H1 (cell line): ENCODE data around the gene RAB25. TPM values are rescaled to one million over a fixed set of nuclear protein-coding genes. Genes with fewer than 3 reads are reported as not detected.

ENCODE experiments used
- CTCF ChIA-PET: fragments of 300-600 bp; sonication (Branson Sonifier 250); formaldehyde crosslinking; loops from one replicate; lab custom pipeline; 2021; ENCODE audit not compliant: partially characterized antibody; lab: Charles Lee
- POLR2A ChIA-PET: fragments of 300-600 bp; sonication (Branson Sonifier 250); formaldehyde crosslinking; loops from one replicate; lab custom pipeline; 2021; ENCODE audit warnings: inconsistent platforms; ENCODE audit not compliant: partially characterized antibody; lab: Charles Lee
- DNase-seq, 2 experiments: peaks; one replicate each; pipeline versions ENCODE4 v3.0.0 to v3.0.0-alpha.2; 2010 to 2022; ENCODE audit warnings: low spot score in 2 of 2, low read depth in 1 of 2, mixed read lengths in 1 of 2
- FAIRE-seq: peaks from 2 replicates; lab custom pipeline; 2011; peaks lifted over from hg19 to GRCh38; lab: Jason Lieb, UNC
- H2AFZ ChIP-seq: 2 replicates; pipeline ENCODE4 v1.8.1; 2012; ENCODE audit warnings: low read length, inconsistent platforms
- H2AK5ac ChIP-seq: 2 replicates; pipeline ENCODE4 v1.6.1; 2013; ENCODE audit warnings: low read depth, low read length
- H2BK120ac ChIP-seq: replicated peaks from 2 replicates; pipeline ENCODE3; 2013; ENCODE audit warnings: low read depth, low read length, inconsistent platforms
- H2BK12ac ChIP-seq: 2 replicates; pipeline ENCODE4 v1.6.1; 2013; ENCODE audit warnings: low read depth, low read length
- H2BK15ac ChIP-seq: 2 replicates; pipeline ENCODE4 v1.6.1; 2013; ENCODE audit warnings: low read length
- H2BK20ac ChIP-seq: 2 replicates; pipeline ENCODE4 v1.6.1; 2013; ENCODE audit warnings: low read length
- H2BK5ac ChIP-seq: 2 replicates; pipeline ENCODE4 v1.6.1; 2013; ENCODE audit warnings: low read depth, low read length
- H3K14ac ChIP-seq: 2 replicates; pipeline ENCODE4 v1.6.1; 2013; ENCODE audit warnings: inconsistent platforms; ENCODE audit not compliant: insufficient read length
- H3K18ac ChIP-seq: 2 replicates; pipeline ENCODE4 v1.6.1; 2013; ENCODE audit warnings: low read length; ENCODE audit errors: extremely low read depth
- H3K23ac ChIP-seq: 2 replicates; pipeline ENCODE4 v1.6.1; 2013; ENCODE audit warnings: inconsistent platforms; ENCODE audit not compliant: insufficient read length
- H3K23me2 ChIP-seq: 2 replicates; pipeline ENCODE4 v1.6.1; 2013; ENCODE audit warnings: low read depth, low read length
- H3K27ac ChIP-seq: 2 replicates; pipeline ENCODE4 v1.6.1; 2011; ENCODE audit warnings: low read depth, low read length, inconsistent platforms
- H3K27me3 ChIP-seq, 4 experiments: replicated peaks in 1 of 4; 1 replicate in 1 of 4; 2 replicates in 3 of 4; pipeline versions ENCODE4 v1.6.1 to v1.8.1; 2011 to 2013; ENCODE audit warnings: low read length in 3 of 4, mild to moderate bottlenecking in 3 of 4, inconsistent platforms in 2 of 4, mixed read lengths in 2 of 4, moderate library complexity in 1 of 4; ENCODE audit not compliant: control insufficient read depth in 3 of 4, insufficient read depth in 3 of 4; ENCODE audit errors: extremely low read depth in 1 of 4
- H3K36me3 ChIP-seq, 4 experiments: 2 replicates each; pipeline versions ENCODE4 v1.6.1 to v1.8.1; 2011 to 2013; ENCODE audit warnings: mild to moderate bottlenecking in 4 of 4, low read length in 3 of 4, moderate library complexity in 2 of 4, control low read depth in 1 of 4, inconsistent platforms in 1 of 4; ENCODE audit not compliant: insufficient read depth in 4 of 4, control insufficient read depth in 2 of 4
- H3K4ac ChIP-seq: replicated peaks from 2 replicates; pipeline ENCODE3; 2013; ENCODE audit warnings: low read length, low read depth, mixed read lengths, inconsistent platforms; ENCODE audit not compliant: insufficient read length
- H3K4me1 ChIP-seq, 4 experiments: replicated peaks in 1 of 4; 1 replicate in 1 of 4; 2 replicates in 3 of 4; pipeline versions ENCODE4 v1.6.1 to v1.8.1; 2011 to 2013; ENCODE audit warnings: low read length in 3 of 4, inconsistent platforms in 2 of 4, mixed read lengths in 1 of 4; ENCODE audit not compliant: insufficient read depth in 4 of 4, control insufficient read depth in 3 of 4
- H3K4me2 ChIP-seq, 2 experiments: 2 replicates each; pipeline versions ENCODE4 v1.6.1 to v1.8.1; 2011 to 2013; ENCODE audit warnings: low read depth in 2 of 2, low read length in 2 of 2, control low read depth in 1 of 2, inconsistent platforms in 1 of 2, mild to moderate bottlenecking in 1 of 2; ENCODE audit not compliant: insufficient read depth in 1 of 2
- H3K4me3 ChIP-seq, 4 experiments: fragments of 200-600, 300-600 bp in 1 of 4; sonication (generic), shearing (Covaris generic), sonication (Bioruptor Twin) in 1 of 4; 2 replicates each; pipeline versions ENCODE4 v1.5.1 to v1.8.1; 2011 to 2016; ENCODE audit warnings: low read length in 4 of 4, low read depth in 3 of 4, control low read depth in 2 of 4, inconsistent platforms in 2 of 4, mild to moderate bottlenecking in 2 of 4, mixed read lengths in 1 of 4, moderate library complexity in 1 of 4; ENCODE audit not compliant: insufficient read depth in 2 of 4; ENCODE audit errors: extremely low read depth in 1 of 4
- H3K56ac ChIP-seq: replicated peaks from 2 replicates; pipeline ENCODE3; 2013; ENCODE audit warnings: low read depth, mild to moderate bottlenecking, mixed read lengths, low read length, inconsistent platforms; ENCODE audit not compliant: insufficient read length
- H3K79me1 ChIP-seq: 2 replicates; pipeline ENCODE4 v1.6.1; 2013; ENCODE audit warnings: low read depth, low read length, control low read depth
- H3K79me2 ChIP-seq, 2 experiments: 2 replicates each; pipeline versions ENCODE4 v1.6.1 to v1.8.1; 2012 to 2013; ENCODE audit warnings: low read length in 2 of 2, mild to moderate bottlenecking in 2 of 2, inconsistent platforms in 1 of 2; ENCODE audit not compliant: insufficient read depth in 2 of 2, control insufficient read depth in 1 of 2
- H3K9ac ChIP-seq, 4 experiments: replicated peaks in 1 of 4; 1 replicate in 1 of 4; 2 replicates in 3 of 4; pipeline versions ENCODE4 v1.6.1 to v1.8.1; 2011 to 2013; ENCODE audit warnings: low read depth in 3 of 4, low read length in 3 of 4, control low read depth in 2 of 4, mild to moderate bottlenecking in 2 of 4, moderate library complexity in 2 of 4, inconsistent platforms in 1 of 4; ENCODE audit errors: extremely low read depth in 1 of 4
- H3K9me3 ChIP-seq, 2 experiments: 2 replicates each; pipeline versions ENCODE4 v1.6.1 to v1.8.1; 2012 to 2013; ENCODE audit warnings: mild to moderate bottlenecking in 2 of 2, moderate library complexity in 2 of 2, control low read depth in 1 of 2, inconsistent platforms in 1 of 2, low read depth in 1 of 2, low read length in 1 of 2, mixed read lengths in 1 of 2; ENCODE audit not compliant: insufficient read depth in 2 of 2
- H4K20me1 ChIP-seq, 2 experiments: replicated peaks in 1 of 2; 2 replicates each; pipeline versions ENCODE3 to v1.8.1; 2011 to 2013; ENCODE audit warnings: inconsistent platforms in 2 of 2, low read length in 2 of 2, mild to moderate bottlenecking in 1 of 2; ENCODE audit not compliant: insufficient read depth in 2 of 2, control insufficient read depth in 1 of 2
- H4K5ac ChIP-seq: 2 replicates; pipeline ENCODE4 v1.6.1; 2013; ENCODE audit warnings: low read length, low read depth, mixed read lengths, inconsistent platforms; ENCODE audit not compliant: insufficient read length
- H4K8ac ChIP-seq: 2 replicates; pipeline ENCODE4 v1.8.0; 2013; ENCODE audit warnings: mild to moderate bottlenecking, moderate library complexity, low read length, inconsistent platforms; ENCODE audit not compliant: insufficient read depth; ENCODE audit errors: extremely low read depth
- H4K91ac ChIP-seq: replicated peaks from 2 replicates; pipeline ENCODE3; 2013; ENCODE audit warnings: low read length, mixed read lengths, inconsistent platforms; ENCODE audit not compliant: insufficient read length
- GTF2F1 ChIP-seq: IDR thresholded peaks from 2 replicates; pipeline ENCODE4 v1.6.1; 2012; ENCODE audit warnings: low read depth, low read length, improper control_type of control experiment, borderline replicate concordance
- HDAC2 ChIP-seq, 2 experiments: fragments of 300-600 bp in 1 of 2; sonication (generic) in 1 of 2; IDR thresholded peaks; 2 replicates each; pipeline ENCODE4 v1.6.1; 2011 to 2012; ENCODE audit warnings: low read depth in 2 of 2, low read length in 2 of 2, mild to moderate bottlenecking in 2 of 2, moderate library complexity in 2 of 2, borderline replicate concordance in 1 of 2, inconsistent platforms in 1 of 2
- KDM1A ChIP-seq: fragments of 200-600, 300-600 bp; sonication (generic); IDR thresholded peaks from 2 replicates; pipeline ENCODE4 v1.7.1; 2016; ENCODE audit warnings: mild to moderate bottlenecking, low read length, borderline replicate concordance
- KDM5A ChIP-seq: fragments of 200-600 bp; IDR thresholded peaks from 2 replicates; pipeline ENCODE4 v1.7.1; 2012; ENCODE audit warnings: mild to moderate bottlenecking, low read length, inconsistent platforms, mixed read lengths
- SIRT6 ChIP-seq: IDR thresholded peaks from one replicate; pipeline ENCODE4 v1.7.1; 2012; ENCODE audit warnings: low read length, inconsistent platforms
- SUZ12 ChIP-seq: fragments of 200-600 bp; sonication (generic); IDR thresholded peaks from 2 replicates; pipeline ENCODE4 v1.6.1; 2012; ENCODE audit warnings: mild to moderate bottlenecking, inconsistent platforms, low read length, moderate library complexity, mixed read lengths
- TAF1 ChIP-seq: IDR thresholded peaks from 2 replicates; pipeline ENCODE4 v1.6.1; 2011; ENCODE audit warnings: mild to moderate bottlenecking, low read depth, low read length
- YY1 ChIP-seq: IDR thresholded peaks from 2 replicates; pipeline ENCODE4 v1.6.1; 2011; ENCODE audit warnings: low read depth, mild to moderate bottlenecking, low read length
- WGBS, 2 experiments: shearing (Covaris generic) in 1 of 2; methylation state at CpG; one replicate each; pipeline versions ENCODE4 v1.1.6 to v1.1.7; 2013 to 2015; ENCODE audit warnings: low lambda C conversion rate in 2 of 2, mixed read lengths in 2 of 2, inconsistent platforms in 1 of 2, low coverage in 1 of 2, missing lambda C conversion rate in 1 of 2; ENCODE audit not compliant: insufficient replicate concordance in 2 of 2, insufficient coverage in 1 of 2, insufficient read length in 1 of 2; ENCODE audit errors: extremely low coverage in 1 of 2, missing lambda C conversion rate in 1 of 2; 5-methylcytosine and 5-hydroxymethylcytosine counted together
- polyA plus RNA-seq, 7 experiments: library from polyadenylated mRNA; depleted of rRNA in 3 of 7; stranded (reverse) in 5 of 7; unstranded in 2 of 7; fragments of >200 nt in 5 of 7; fragments of 200-250 nt in 2 of 7; gene quantifications; 1 replicate in 5 of 7; 2 replicates in 1 of 7; 4 replicates in 1 of 7; pipeline versions ENCODE4 v1.2.1 to v1.2.3, GENCODE V29; 2011 to 2013; ENCODE audit warnings: missing spikeins in 2 of 7, mixed read lengths in 2 of 7
- total RNA-seq: library from RNA; stranded (reverse); fragmentation: NEBNext Ultra II Directional; extraction: Animal tissue kit (Norgen Biotek cat#: 25700); gene quantifications from 2 replicates; pipeline ENCODE4 v1.2.1, GENCODE V29; 2021

Gene RAB25
- total and polyA plus RNA-seq, 2 of the 8 experiments (the other 6 are each of a cell fraction or from before 2014, with no cell fraction given) = 34.8 to 98.2 TPM

GRCh38 chr1:156074661-156075060, 13.7 kb downstream of the RAB25 start:
- Histone ChIP-seq H3K4ac (peak overlapping the region; percentile 38), H2BK15ac (0 out of 2 replicates have a peak overlapping the region, but pooled peaks have one; percentile 88), H3K9ac (peak overlapping the region in 2 of 4 experiments; percentile 21 to 39; a peak in 2 of 7 replicates), H4K5ac (peak overlapping the region; percentile 33), H3K23me2 (peaks cover 8% of the 10 kb centered on the region), H3K79me1 (peaks cover 18% of the 10 kb centered on the region), H4K91ac (peak overlapping the region; percentile 36), H3K4me3 (peak overlapping the region in 1 of 4 experiments; percentile 18; a peak in 2 of 8 replicates), H2AK5ac (no peak overlapping the region), H3K9me3 (no peaks in the 10 kb centered on the region), H3K56ac (no peak overlapping the region), H4K8ac (no peak overlapping the region), H3K4me1 (peaks cover 24 to 62% (median 48%) of the 10 kb centered on the region in 4 experiments), H2BK12ac (0 out of 2 replicates have a peak overlapping the region, but pooled peaks have one; percentile 19), H3K18ac (peak overlapping the region; percentile 66; the same call in 1 of the 2 replicates), H4K20me1 (peaks cover 9 to 31% of the 10 kb centered on the region in 2 experiments), H3K27me3 (no peaks in the 10 kb centered on the region), H3K14ac (no peak overlapping the region), H2BK20ac (0 out of 2 replicates have a peak overlapping the region, but pooled peaks have one; percentile 3), H2AFZ (no peak overlapping the region), H3K36me3 (peaks cover 4 to 33% (median 10%) of the 10 kb centered on the region in 4 experiments; a peak in 7 of 8 replicates), H3K79me2 (peaks cover 12 to 43% of the 10 kb centered on the region in 2 experiments), H2BK120ac (no peak overlapping the region), H2BK5ac (peak overlapping the region; percentile 54; the same call in 1 of the 2 replicates), H3K27ac (no peak overlapping the region), H3K23ac (no peak overlapping the region), H3K4me2 (peak overlapping the region; percentile 44 to 79)
- DNase-seq = no peak
- TF ChIP-seq GTF2F1 = no peak
- TF ChIP-seq TAF1 = no peak
- no peak for TF ChIP-seq HDAC2 (IDR thresholded peaks at IDR 0.05; ENCODE audit: borderline replicate concordance in 1 of 2, low read depth in 2 of 2, low read length in 2 of 2)
- TF ChIP-seq KDM5A = no peak
- TF ChIP-seq SIRT6 = no peak
- TF ChIP-seq SUZ12 = no peak
- TF ChIP-seq YY1 = no peak
- TF ChIP-seq KDM1A = no peak
- WGBS, 2 experiments = 29% methylated on average over 8 of the region's 8 CpGs; no CpG with 5 or more reads in 1 of the 2 experiments
- CTCF ChIA-PET = interaction anchor here (0.7 to 2.5 kb wide), 11 partner anchors 10 to 99 kb away, joined by 3 to 33 read pairs (median 4); partner anchors contain the start of gene UBQLN4
- POLR2A ChIA-PET = interaction anchor here (0.6 to 9.7 kb wide), 13 partner anchors 8 to 107 kb away, joined by 3 to 88 read pairs (median 6); partner anchors contain the start of genes ARHGEF2, LAMTOR2, LMNA and MEX3A
- no peak for FAIRE-seq
